ENCODE measurements around the gene LRRC23. TPM values are rescaled to one million over a fixed set of nuclear protein-coding genes. Genes with fewer than 3 reads are reported as not detected.

Gene LRRC23
- total RNA-seq, 4 donors from 2014 or later = 6.2 to 12.1 (median 7.4) TPM

GRCh38 chr12:6954316-6955107, 49.9 kb downstream of the LRRC23 start:
- no peak for TF ChIP-seq CTCF (IDR thresholded peaks at IDR 0.05)
- DNase-seq (ENCODE audit: low spot score) (no peak), ATAC-seq (ENCODE audit: low FRiP score) (no peak)

- ATAC-seq (ENCODE audit: low FRiP score) = no peak
- DNase-seq (ENCODE audit: low spot score) = no peak
- no peak for TF ChIP-seq CTCF (IDR thresholded peaks at IDR 0.05)
Observed at GRCh38 chr12:6955108-6956020, 50.7 kb downstream of the LRRC23 start.

GRCh38 chr12:6956021-6956727, 51.6 kb downstream of the LRRC23 start:
- DNase-seq (ENCODE audit: low spot score) = no peak

GRCh38 chr12:6957151-6957701, 52.6 kb downstream of the LRRC23 start:
- ATAC-seq (ENCODE audit: low FRiP score) (no peak), DNase-seq (ENCODE audit: low spot score) (no peak)
- no peak for TF ChIP-seq CTCF (IDR thresholded peaks at IDR 0.05)

More at GRCh38 chr12:6956021-6956727, 51.6 kb downstream of the LRRC23 start:
- no peak for TF ChIP-seq CTCF (IDR thresholded peaks at IDR 0.05)
- ATAC-seq (ENCODE audit: low FRiP score) = no peak

GRCh38 chr12:6957741-6958608, 53.4 kb downstream of the LRRC23 start:
- ATAC-seq (ENCODE audit: low FRiP score) (no peak), DNase-seq (ENCODE audit: low spot score) (no peak)
- no peak for TF ChIP-seq CTCF (IDR thresholded peaks at IDR 0.05)

GRCh38 chr12:6958609-6959057, 54.0 kb downstream of the LRRC23 start:
- ATAC-seq (ENCODE audit: low FRiP score) (no peak), DNase-seq (ENCODE audit: low spot score) (no peak)
- no peak for TF ChIP-seq CTCF (IDR thresholded peaks at IDR 0.05)

Measured in omental fat pad (tissue), 4 donors.